C4-2B (cell line): Measurements from ENCODE around the gene ADAM33.

Experiments used
- CTCF ChIP-seq: fragments of 450-650 bp; conservative IDR thresholded peaks from 2 replicates; pipeline ENCODE4 v1.5.1; 2017; ENCODE audit warnings: mild to moderate bottlenecking
- ZFX ChIP-seq: fragments of 450-650 bp; IDR thresholded peaks from 2 replicates; pipeline ENCODE4 v1.6.1; 2017

DNA sequence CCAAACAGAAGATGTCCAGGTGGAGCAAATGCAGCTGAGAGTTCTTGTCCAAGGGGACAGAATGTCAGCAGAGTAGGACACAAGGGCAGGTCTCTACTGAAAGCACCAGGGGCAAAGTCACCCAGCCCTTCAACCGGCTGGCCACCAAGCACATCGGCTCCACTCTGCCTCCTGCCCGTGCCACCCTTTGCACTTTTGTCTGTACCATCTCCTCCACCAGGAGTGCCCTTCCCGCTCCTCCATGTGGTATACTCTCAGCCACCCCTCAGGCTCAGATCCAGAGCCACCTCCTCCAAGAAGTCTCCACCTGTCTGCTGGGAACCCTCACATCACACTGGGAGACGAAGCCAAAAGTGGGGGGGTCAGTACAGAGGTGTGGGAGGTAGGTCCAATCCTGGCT lies 46.5 kb upstream of the ADAM33 start:
- TF ChIP-seq ZFX (no peak), CTCF (no peak)
